Middle frontal gyrus (tissue), 1 donor: ENCODE measurements around the gene SDK1.
"Not testable (repeated sequence)": the region's sequence is repeated elsewhere in the genome, so short reads cannot be mapped to it uniquely, and the experiment has no call there.

Experiments used
- DNase-seq: peaks from one replicate; pipeline ENCODE4 v3.0.0-alpha.2; 2015; ENCODE audit warnings: low spot score; ENCODE audit errors: extremely low spot score

Gene SDK1

GRCh38 chr7:4212376-4212775 lies 911.3 kb downstream of the SDK1 start:
- DNase-seq = no peak

- DNase-seq = no peak
These were observed 913.5 kb downstream of the SDK1 start for GRCh38 chr7:4214291-4215155.

GRCh38 chr7:4215176-4215720 lies 914.2 kb downstream of the SDK1 start:
- DNase-seq = no peak

GRCh38 chr7:4216016-4216415 lies 915.0 kb downstream of the SDK1 start:
- no peak for DNase-seq

GRCh38 chr7:4217126-4217660 lies 916.1 kb downstream of the SDK1 start:
- DNase-seq = not testable (repeated sequence)

- no peak for DNase-seq
These were observed 917.4 kb downstream of the SDK1 start for GRCh38 chr7:4218481-4218880.

- no peak for DNase-seq
These were observed 919.0 kb downstream of the SDK1 start for GRCh38 chr7:4220011-4220410.

- DNase-seq = no peak
These were observed 920.0 kb downstream of the SDK1 start for GRCh38 chr7:4221043-4221442.

- no peak for DNase-seq
These were observed 921.6 kb downstream of the SDK1 start for GRCh38 chr7:4222676-4223075.

- DNase-seq = no peak
These were observed 924.3 kb downstream of the SDK1 start for GRCh38 chr7:4225361-4225771.

- no peak for DNase-seq
These were observed 925.0 kb downstream of the SDK1 start for GRCh38 chr7:4225881-4226523.

- DNase-seq = peak; percentile 54
These were observed 925.5 kb downstream of the SDK1 start for GRCh38 chr7:4226524-4226882.

- DNase-seq = peak; percentile 14
These were observed 926.3 kb downstream of the SDK1 start for GRCh38 chr7:4227105-4228010.

- no peak for DNase-seq
These were observed 929.3 kb downstream of the SDK1 start for GRCh38 chr7:4230352-4230751.

- DNase-seq = no peak
These were observed 932.1 kb downstream of the SDK1 start for GRCh38 chr7:4233146-4233545.

- no peak for DNase-seq
These were observed 932.8 kb downstream of the SDK1 start for GRCh38 chr7:4233621-4234497.

- no peak for DNase-seq
These were observed 933.4 kb downstream of the SDK1 start for GRCh38 chr7:4234498-4234855.

GRCh38 chr7:4234886-4235285 lies 933.8 kb downstream of the SDK1 start:
- no peak for DNase-seq

GRCh38 chr7:4235596-4235995 lies 934.5 kb downstream of the SDK1 start:
- no peak for DNase-seq

- DNase-seq = no peak
These were observed 935.3 kb downstream of the SDK1 start for GRCh38 chr7:4236389-4236788.
